ENCODE measurements around the gene RTN4RL1.
"Not testable (repeated sequence)": the region's sequence is repeated elsewhere in the genome, so short reads cannot be mapped to it uniquely, and the experiment has no call there.

RTN4RL1 gene

GRCh38 chr17:1985686-1986085 is 39.4 kb downstream of the RTN4RL1 start:
- H3K4me3 ChIP-seq (ENCODE audit: low read depth, low read length), result no peak overlapping the region
- in situ Hi-C loops (cut with HindIII; ENCODE audit: low sequenced_read_pairs), result no loop called here
- TF ChIP-seq CTCF (IDR thresholded peaks at IDR 0.05; ENCODE audit: low read depth, low read length), result no peak
- no peak for DNase-seq (ENCODE audit: low read depth, low spot score)

GRCh38 chr17:1985093-1985492 is 40.0 kb downstream of the RTN4RL1 start:
- no peak for TF ChIP-seq CTCF (IDR thresholded peaks at IDR 0.05; ENCODE audit: low read depth, low read length)
- DNase-seq (ENCODE audit: low read depth, low spot score), result no peak
- no peak overlapping the region for H3K4me3 ChIP-seq (ENCODE audit: low read depth, low read length)
- in situ Hi-C loops (cut with HindIII; ENCODE audit: low sequenced_read_pairs), result no loop called here

GRCh38 chr17:1982793-1983366 is 42.3 kb downstream of the RTN4RL1 start:
- H3K4me3 ChIP-seq (ENCODE audit: low read depth, low read length); in situ Hi-C loops (cut with HindIII; ENCODE audit: low sequenced_read_pairs); DNase-seq (ENCODE audit: low read depth, low spot score): not testable (repeated sequence)

- no peak for TF ChIP-seq CTCF (IDR thresholded peaks at IDR 0.05; ENCODE audit: low read depth, low read length)
These were observed 44.4 kb downstream of the RTN4RL1 start for GRCh38 chr17:1980665-1981250.

GRCh38 chr17:1979182-1979985 is 45.8 kb downstream of the RTN4RL1 start:
- no peak for TF ChIP-seq CTCF (IDR thresholded peaks at IDR 0.05; ENCODE audit: low read depth, low read length)
- in situ Hi-C loops (cut with HindIII; ENCODE audit: low sequenced_read_pairs), result no loop called here

More at GRCh38 chr17:1980665-1981250, 44.4 kb downstream of the RTN4RL1 start:
- H3K4me3 ChIP-seq (ENCODE audit: low read depth, low read length), result no peak overlapping the region
- no peak for DNase-seq (ENCODE audit: low read depth, low spot score)
- in situ Hi-C loops (cut with HindIII; ENCODE audit: low sequenced_read_pairs), result no loop called here

GRCh38 chr17:1978396-1978949 is 46.7 kb downstream of the RTN4RL1 start:
- no peak for DNase-seq (ENCODE audit: low read depth, low spot score)
- TF ChIP-seq CTCF (IDR thresholded peaks at IDR 0.05; ENCODE audit: low read depth, low read length), result no peak
- no peak overlapping the region for H3K4me3 ChIP-seq (ENCODE audit: low read depth, low read length)
- in situ Hi-C loops (cut with HindIII; ENCODE audit: low sequenced_read_pairs), result no loop called here

More at GRCh38 chr17:1979182-1979985, 45.8 kb downstream of the RTN4RL1 start:
- no peak overlapping the region for H3K4me3 ChIP-seq (ENCODE audit: low read depth, low read length)
- DNase-seq (ENCODE audit: low read depth, low spot score), result no peak
